GM12873 (cell line): Measurements from ENCODE around the gene SLC25A31.

Source experiments
- TF ChIP-seq, protein P1 (sequence below): IDR thresholded peaks from 2 replicates; pipeline ENCODE4 v1.5.1; 2012; ENCODE audit warnings: low read depth, mild to moderate bottlenecking, moderate library complexity, low read length, control low read depth; ENCODE audit not compliant: insufficient read depth; ENCODE audit errors: missing control alignments

The SLC25A31 gene

DNA sequence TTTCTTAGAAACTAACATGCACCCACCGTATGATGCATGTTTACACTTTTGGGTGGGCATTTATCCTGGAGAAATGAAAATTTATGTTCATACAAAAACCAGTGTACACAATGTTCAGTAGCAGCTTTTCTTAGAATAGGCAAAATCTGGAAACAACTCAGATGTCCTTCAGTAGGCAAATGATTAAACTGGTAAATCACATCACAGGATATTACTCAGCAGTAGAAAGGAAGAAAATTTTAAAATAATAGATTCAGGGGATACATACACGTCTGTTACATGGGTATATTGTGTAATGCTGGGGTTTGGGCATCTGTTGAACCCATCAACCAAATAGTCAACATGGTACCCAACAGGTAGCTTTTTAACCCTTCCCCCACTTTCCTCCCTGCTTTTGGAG, 26.7 kb downstream of the SLC25A31 start:
- TF ChIP-seq, protein P1, sequence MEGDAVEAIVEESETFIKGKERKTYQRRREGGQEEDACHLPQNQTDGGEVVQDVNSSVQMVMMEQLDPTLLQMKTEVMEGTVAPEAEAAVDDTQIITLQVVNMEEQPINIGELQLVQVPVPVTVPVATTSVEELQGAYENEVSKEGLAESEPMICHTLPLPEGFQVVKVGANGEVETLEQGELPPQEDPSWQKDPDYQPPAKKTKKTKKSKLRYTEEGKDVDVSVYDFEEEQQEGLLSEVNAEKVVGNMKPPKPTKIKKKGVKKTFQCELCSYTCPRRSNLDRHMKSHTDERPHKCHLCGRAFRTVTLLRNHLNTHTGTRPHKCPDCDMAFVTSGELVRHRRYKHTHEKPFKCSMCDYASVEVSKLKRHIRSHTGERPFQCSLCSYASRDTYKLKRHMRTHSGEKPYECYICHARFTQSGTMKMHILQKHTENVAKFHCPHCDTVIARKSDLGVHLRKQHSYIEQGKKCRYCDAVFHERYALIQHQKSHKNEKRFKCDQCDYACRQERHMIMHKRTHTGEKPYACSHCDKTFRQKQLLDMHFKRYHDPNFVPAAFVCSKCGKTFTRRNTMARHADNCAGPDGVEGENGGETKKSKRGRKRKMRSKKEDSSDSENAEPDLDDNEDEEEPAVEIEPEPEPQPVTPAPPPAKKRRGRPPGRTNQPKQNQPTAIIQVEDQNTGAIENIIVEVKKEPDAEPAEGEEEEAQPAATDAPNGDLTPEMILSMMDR: no peak

DNA sequence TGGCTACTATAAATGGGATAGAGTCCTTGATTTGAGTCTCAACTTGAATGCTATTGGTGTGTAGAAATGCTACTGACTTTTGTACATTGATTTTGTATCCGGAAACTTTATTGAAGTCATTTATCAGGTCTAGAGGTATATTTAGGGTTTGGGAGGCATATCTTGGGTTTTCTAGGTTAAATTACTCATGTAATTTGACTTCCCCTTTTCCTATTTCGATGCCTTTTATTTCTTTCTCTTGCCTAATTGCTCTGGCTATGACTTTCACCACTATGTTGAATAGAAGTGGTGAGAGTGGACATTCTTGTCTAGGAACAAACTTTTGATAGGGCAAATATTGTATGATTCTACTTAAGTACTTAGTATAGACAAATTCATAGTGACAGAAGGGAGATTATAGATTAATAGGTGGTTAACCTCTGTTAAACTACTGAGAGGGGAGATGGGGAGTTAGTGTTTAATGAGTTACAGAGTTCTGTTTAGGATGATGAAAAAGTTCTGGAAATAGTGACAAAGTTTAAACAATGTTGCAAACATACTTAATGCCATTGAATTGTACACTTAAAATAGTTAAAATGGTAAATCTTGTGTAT, 29.1 kb downstream of the SLC25A31 start:
- TF ChIP-seq, protein P1: no peak

DNA sequence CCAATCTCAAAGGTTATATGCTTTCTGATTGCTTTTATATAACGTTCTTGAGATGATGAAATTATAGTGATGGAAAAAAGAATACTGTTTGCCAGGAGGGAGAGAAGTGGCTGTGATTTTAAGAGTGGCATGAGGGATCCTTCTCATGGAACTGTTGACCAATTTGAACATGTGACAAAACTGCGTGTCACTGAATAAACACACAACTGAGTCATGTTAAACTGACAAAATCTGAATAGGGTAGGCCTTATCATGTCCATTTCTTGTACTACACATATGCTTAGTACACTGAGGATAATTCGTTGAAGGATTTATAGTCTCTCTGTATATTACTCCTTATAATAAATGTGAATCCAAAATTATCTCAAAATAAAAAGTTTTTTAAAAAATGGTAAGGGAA, 29.7 kb downstream of the SLC25A31 start:
- TF ChIP-seq, protein P1: no peak

DNA sequence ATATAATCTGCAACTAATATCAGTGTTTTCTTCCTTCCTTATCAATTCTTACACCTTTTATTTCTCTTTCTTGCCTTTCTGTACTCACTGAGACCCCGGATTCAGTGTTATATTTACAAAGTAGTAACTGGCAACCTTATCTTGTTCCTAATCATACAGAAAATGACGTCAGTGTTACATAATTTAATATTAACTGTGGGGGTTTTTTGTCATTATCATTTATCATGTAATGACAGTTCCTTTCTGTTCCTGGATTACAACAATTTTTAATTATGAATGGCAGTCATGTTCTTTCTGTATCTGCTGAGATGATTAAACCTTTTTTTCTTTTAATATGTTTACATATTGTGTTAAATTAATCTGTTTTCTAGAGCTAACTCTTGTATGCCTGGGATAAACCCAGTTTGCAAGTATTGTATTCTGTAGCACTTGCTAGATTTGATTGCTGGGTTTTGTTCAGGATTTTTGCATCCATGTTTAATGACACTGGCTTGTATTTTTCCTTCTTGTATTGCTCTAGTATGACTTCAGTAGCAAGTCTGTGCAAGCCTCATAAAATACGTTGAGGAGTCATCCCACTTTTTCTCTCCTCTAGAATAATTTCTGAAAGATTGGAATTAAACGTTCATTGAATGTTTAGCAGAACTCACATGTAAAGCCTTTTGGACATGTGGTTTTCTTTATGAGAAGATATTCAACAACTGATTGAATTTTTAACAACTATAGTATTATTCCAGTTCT, 41.5 kb downstream of the SLC25A31 start:
- TF ChIP-seq, protein P1: no peak

DNA sequence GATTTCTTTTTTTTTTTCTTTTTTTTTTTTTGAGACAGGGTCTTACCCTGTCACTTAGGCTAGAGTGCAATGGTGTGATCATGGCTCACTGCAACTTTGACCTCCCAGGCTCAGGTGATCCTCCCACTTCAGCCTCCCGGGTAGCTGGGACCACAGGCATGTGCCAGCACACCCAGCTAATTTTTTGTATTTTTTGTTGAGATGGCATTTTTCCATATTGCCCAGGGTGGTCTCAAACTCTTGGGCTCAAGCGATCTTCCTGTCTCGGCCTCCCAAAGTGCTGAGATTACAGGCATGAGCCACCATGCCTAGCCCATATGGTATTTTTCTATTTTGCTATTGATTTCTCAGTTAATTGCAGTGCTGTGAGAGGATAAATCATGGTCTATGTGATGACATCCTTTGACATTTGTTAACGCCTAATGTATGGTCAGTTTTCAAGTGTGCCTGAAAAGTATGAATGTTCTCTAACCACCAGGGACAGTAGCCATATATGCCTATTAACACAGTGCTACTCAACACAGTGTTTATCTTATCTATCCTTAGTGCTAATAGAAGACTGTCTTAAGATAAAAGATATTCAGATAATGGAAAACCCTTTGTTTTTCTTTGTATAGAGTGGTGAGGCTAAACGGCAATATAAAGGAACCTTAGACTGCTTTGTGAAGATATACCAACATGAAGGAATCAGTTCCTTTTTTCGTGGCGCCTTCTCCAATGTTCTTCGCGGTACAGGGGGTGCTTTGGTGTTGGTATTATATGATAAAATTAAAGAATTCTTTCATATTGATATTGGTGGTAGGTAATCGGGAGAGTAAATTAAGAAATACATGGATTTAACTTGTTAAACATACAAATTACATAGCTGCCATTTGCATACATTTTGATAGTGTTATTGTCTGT, 42.8 kb downstream of the SLC25A31 start:
- TF ChIP-seq, protein P1: no peak

DNA sequence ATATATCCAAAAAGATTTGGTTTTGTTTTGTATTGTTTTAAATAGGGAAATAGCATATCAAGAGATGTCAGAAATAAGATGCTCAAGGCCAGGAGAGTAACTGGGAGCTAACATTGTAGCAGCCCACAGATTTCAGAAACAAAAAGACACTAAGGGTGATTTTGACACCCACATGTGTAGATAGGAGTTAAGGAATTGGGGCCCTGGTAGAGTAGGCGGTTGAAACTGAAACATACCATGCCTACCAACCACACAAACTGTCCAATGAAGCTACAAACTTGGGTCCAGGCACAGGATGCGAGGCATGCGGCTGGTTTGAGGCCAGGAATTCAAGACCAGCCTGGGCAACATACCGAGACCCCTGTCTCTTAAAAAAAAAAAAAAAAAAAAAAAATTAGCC, 45.6 kb downstream of the SLC25A31 start:
- TF ChIP-seq, protein P1: no peak

DNA sequence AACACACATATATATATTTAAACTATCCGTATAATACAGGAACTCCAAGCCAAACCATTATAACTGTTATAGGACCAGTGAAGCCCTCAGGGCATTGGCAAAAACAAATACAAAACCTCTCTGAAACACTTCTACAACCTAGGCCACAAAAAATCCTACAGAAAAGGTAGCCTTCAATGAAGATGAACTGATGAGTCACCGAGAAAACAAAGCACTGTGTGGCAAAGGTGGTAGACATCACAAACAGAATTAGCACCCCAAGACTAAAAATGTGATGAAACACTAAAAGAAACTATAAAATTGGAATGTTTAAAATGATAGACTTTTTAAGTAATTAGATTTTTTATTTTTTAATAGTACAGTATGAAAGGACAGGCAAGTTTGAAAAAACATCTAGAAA, 46.4 kb downstream of the SLC25A31 start:
- TF ChIP-seq, protein P1: no peak
